NB4 (cell line): ENCODE data around the gene LTV1.
"Not testable (repeated sequence)": the region's sequence is repeated elsewhere in the genome, so short reads cannot be mapped to it uniquely, and the experiment has no call there.

Experiments
- DNase-seq: peaks from one replicate; pipeline ENCODE4 v3.0.0; 2010; ENCODE audit warnings: low read depth
- H3K4me3 ChIP-seq: one replicate; pipeline ENCODE4 v1.5.1; 2011; ENCODE audit warnings: mild to moderate bottlenecking, low read depth, low read length, moderate library complexity
- MYC ChIP-seq: IDR thresholded peaks from 2 replicates; pipeline ENCODE4 v1.6.1; 2011; ENCODE audit warnings: low read depth, low read length
- POLR2A ChIP-seq: IDR thresholded peaks from 2 replicates; pipeline ENCODE4 v1.6.1; 2011; ENCODE audit warnings: mild to moderate bottlenecking; ENCODE audit not compliant: insufficient read length; ENCODE audit errors: extremely low read depth
- TF ChIP-seq, protein P1 (sequence below): IDR thresholded peaks from one replicate; pipeline ENCODE4 v1.5.1; 2012; ENCODE audit warnings: low read depth, low read length
- TF ChIP-seq, protein P2 (sequence below): IDR thresholded peaks from 2 replicates; pipeline ENCODE4 v1.6.1; 2011; ENCODE audit warnings: low read depth, low read length

The LTV1 gene

DNA sequence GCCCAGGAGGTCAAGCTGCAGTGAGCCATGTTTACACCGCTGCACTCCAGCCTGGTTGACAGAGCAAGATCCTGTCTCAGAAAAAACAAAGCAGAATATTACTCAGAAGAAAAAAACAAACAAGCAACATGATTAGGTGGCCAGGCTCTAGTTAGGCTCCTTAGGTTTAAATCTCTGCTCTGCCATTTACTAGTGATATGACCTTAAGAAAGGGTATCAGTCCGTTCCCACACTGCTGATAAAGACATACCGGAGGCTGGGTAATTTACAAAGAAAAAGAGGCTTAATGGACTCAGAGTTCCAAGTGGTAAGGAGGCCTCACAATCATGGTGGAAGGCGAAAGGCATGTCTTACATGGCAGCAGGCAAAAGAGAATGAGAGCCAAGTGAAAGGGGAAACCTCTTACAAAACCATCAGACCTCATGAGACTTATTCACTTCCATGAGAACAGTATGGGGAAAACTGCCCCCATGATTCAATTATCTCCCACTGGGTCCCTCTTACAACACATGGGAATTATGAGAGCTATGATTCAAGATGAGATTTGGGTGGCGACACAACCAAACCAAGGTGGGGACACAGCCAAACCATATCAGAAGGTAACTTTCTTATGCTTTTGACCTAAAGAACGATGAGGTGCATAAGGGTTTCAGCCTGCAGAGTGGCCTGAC is 2.4 kb upstream of the LTV1 start:
- no peak for TF ChIP-seq MYC
- TF ChIP-seq, protein P1, sequence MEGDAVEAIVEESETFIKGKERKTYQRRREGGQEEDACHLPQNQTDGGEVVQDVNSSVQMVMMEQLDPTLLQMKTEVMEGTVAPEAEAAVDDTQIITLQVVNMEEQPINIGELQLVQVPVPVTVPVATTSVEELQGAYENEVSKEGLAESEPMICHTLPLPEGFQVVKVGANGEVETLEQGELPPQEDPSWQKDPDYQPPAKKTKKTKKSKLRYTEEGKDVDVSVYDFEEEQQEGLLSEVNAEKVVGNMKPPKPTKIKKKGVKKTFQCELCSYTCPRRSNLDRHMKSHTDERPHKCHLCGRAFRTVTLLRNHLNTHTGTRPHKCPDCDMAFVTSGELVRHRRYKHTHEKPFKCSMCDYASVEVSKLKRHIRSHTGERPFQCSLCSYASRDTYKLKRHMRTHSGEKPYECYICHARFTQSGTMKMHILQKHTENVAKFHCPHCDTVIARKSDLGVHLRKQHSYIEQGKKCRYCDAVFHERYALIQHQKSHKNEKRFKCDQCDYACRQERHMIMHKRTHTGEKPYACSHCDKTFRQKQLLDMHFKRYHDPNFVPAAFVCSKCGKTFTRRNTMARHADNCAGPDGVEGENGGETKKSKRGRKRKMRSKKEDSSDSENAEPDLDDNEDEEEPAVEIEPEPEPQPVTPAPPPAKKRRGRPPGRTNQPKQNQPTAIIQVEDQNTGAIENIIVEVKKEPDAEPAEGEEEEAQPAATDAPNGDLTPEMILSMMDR, result no peak
- no peak for TF ChIP-seq POLR2A
- TF ChIP-seq, protein P2, sequence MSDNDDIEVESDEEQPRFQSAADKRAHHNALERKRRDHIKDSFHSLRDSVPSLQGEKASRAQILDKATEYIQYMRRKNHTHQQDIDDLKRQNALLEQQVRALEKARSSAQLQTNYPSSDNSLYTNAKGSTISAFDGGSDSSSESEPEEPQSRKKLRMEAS, result no peak
- no peak overlapping the region for H3K4me3 ChIP-seq
- no peak for DNase-seq

DNA sequence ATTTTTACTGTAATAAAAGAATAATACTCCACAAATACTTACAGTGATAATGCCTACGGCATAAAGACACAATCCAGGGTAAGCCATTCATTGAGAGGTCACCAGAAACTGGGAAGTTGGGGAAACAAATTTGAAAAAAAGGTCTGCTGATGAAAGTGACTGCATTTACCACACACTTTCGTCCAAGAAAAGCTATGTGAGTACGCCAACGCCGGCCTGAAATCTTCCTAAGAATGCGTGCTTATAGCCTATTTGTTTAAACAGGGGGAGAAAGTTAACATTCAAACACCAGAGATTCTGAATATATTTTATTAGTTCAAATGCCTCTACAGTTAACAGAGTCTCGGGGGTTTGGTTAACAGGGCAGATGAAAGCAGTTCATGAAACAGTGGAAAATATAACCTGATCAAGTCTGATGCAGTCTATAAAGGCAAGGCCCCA is 657 bp upstream of the LTV1 start:
- H3K4me3 ChIP-seq, result peak overlapping the region; percentile 86
- TF ChIP-seq POLR2A (no peak), MYC (no peak)
- TF ChIP-seq, protein P2, result no peak
- TF ChIP-seq, protein P1, result no peak
- DNase-seq, result no peak

DNA sequence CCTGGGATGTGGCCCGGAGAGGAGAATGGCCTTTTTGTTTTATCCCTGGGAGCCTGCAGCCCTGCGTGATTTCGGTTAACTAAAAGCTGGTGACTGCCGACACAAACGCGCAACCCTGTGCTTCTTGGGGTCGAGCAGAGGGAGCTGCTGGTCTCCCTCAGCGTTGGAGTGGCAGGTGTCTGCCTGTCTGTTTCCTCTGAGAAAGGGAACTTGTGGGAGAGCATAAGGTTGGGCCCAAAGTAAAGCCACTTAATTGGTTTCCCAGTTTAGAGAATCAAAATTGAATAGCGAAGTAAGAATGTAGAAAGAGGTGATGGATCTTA is 500 bp downstream of the LTV1 start:
- TF ChIP-seq POLR2A (no peak), MYC (no peak)
- TF ChIP-seq, protein P1, result no peak
- DNase-seq, result peak; percentile 71

DNA sequence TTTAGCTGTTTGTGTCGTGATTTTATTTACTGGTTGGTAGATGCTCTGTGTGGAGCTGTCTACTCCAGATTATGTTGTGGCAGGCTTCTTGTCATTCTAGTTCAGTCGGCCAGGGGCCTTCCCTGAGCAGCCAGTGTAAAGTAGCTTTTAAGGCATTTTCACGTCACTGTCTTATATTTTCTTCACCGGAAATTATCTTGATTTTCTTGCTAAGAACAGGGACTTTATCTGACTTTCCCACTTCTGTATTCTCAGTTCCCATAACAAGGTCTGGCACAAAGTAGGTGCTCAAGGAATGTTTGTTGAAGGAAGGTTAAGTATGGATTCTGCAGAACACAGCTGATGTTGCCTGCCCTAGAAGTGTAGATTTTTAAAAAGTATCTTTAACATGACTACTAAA is 868 bp downstream of the LTV1 start:
- TF ChIP-seq, protein P2, result no peak
- no peak for DNase-seq
- peak overlapping the region; percentile 86 for H3K4me3 ChIP-seq

More for the DNA sequence above, 500 bp downstream of the LTV1 start:
- H3K4me3 ChIP-seq, result peak overlapping the region; percentile 86

DNA sequence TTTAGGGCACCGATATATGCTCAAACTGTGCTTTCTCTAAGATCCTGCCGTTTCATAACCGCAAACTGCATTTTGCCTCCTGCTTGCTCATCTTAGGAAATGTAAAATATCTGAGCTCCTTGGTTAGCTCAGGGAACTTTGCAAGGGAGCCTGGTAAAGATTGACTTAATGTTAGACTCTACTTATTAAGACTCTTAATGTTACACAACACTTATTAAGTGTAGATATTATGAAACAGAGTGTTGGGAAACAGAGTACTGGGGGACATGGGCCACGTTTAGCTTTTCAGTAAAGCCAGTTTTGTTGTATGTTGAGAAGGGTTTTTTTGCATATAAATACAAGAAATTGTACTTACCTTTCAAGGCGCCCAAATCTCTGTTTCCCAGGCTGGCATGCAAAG is 1.9 kb downstream of the LTV1 start:
- H3K4me3 ChIP-seq, result peak overlapping the region; percentile 86
- DNase-seq, result no peak
- TF ChIP-seq, protein P1, result no peak
- TF ChIP-seq, protein P2, result no peak

DNA sequence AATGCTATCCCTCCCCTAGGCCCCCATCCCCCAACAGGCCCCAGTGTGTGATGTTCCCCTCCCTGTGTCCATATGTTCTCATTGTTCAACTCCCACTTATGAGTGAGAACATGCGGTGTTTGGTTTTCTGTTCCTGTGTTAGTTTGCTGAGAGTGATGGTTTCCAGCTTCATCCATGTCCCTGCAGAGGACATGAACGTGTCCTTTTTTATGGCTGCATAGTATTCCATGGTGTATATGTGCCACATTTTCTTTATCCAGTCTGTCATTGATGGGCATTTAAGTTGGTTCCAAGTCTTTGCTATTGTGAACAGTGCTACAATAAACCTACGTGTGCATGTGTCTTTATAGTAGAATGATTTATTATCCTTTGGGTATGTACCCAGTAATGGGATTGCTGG is 8.6 kb downstream of the LTV1 start:
- H3K4me3 ChIP-seq, DNase-seq: not testable (repeated sequence)

DNA sequence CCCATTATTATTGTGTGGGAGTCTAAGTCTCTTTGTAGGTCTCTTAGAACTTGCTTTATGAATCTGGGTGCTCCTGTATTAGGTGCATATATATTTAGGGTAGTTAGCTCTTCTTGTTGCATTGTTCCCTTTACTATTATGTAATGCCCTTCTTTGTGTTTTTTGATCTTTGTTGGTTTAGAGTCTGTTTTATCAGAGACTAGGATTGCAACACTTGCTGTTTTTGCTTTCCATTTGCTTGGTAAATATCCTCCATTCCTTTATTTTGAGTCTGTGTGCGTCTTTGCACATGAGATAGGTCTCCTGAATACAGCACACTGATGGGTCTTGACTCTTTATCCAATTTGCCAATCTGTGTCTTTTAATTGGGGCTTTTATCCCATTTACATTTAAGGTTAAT is 11.9 kb downstream of the LTV1 start:
- not testable (repeated sequence) for DNase-seq, H3K4me3 ChIP-seq

DNA sequence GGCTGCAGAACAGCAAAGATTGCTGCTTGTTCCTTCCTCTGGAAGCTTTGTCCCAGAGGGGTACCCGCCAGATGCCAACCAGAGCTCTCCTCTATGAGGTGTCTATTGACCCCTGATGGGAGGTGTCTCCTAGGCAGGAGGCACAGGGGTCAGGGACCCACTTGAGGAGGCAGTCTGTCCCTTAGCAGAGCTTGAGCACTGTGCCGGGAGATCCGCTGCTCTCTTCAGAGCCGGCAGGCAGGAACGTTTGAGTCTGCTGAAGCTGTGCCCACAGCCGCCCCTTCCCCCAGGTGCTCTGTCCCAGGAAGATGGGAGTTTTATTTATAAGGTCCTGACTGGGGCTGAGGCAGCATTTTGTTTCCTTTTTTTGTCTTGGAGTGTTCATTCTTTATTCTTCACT is 13.6 kb downstream of the LTV1 start:
- H3K4me3 ChIP-seq, DNase-seq: not testable (repeated sequence)
